ENCODE data around the gene ASB3.

Gene ASB3

DNA sequence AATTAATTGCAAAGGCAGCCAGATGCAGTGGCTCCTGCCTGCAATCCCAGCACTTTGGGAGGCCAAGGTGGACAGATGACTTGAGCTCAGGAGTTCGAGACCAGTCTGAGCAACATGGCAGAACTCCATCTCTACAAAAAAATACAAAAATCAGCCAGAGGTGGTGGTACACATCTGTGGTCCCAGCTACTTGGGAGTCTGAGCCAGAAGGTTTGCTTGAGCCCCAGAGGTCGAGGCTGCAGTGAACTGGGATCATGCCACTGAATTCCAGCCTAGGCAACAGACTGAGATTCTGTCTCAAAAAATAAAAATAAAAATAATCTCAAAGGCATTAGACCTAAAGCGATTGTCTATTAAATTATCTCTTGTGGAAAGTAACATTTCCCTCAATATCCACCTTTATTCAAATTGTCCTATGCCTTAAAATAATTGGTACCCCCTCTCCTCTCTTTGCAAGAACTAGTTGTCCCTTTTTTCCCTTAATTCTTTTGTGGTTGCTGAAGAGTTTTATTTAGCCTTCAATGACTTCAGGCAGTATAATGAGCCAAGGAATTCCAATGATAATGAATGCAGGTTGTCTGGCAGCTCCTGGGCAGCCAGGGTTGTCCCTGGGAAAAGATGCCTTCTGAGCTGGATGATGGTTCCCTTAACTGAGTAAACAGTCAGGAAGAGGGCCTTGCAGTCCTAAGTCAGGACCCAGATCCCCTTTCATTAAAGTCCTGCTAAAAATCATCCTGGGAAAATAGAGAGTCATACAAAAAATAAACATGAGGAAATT is 40.8 kb upstream of the ASB3 start:
- no peaks in the 10 kb centered on the region for H4K20me1 ChIP-seq (ENCODE audit: control insufficient read depth, insufficient read depth, low read depth, low read length)
- no peak overlapping the region for H3K4me2 ChIP-seq (ENCODE audit: low read length)
- no peaks in the 10 kb centered on the region for H3K36me3 ChIP-seq (ENCODE audit: control insufficient read depth, low read length)
- H3K9me3 ChIP-seq (ENCODE audit: control insufficient read depth, insufficient read depth, low read length) = no peaks in the 10 kb centered on the region
- no peaks in the 10 kb centered on the region for H3K4me1 ChIP-seq (ENCODE audit: control insufficient read depth, low read length)
- H3K27me3 ChIP-seq (ENCODE audit: control insufficient read depth, low read length) = no peaks in the 10 kb centered on the region
- H3K9me2 ChIP-seq (replicated peaks; ENCODE audit: control insufficient read depth, low read length) = no peaks in the 10 kb centered on the region
- no peaks in the 10 kb centered on the region for H3F3A ChIP-seq (ENCODE audit: control insufficient read depth, insufficient read depth)
- TF ChIP-seq, protein P1, sequence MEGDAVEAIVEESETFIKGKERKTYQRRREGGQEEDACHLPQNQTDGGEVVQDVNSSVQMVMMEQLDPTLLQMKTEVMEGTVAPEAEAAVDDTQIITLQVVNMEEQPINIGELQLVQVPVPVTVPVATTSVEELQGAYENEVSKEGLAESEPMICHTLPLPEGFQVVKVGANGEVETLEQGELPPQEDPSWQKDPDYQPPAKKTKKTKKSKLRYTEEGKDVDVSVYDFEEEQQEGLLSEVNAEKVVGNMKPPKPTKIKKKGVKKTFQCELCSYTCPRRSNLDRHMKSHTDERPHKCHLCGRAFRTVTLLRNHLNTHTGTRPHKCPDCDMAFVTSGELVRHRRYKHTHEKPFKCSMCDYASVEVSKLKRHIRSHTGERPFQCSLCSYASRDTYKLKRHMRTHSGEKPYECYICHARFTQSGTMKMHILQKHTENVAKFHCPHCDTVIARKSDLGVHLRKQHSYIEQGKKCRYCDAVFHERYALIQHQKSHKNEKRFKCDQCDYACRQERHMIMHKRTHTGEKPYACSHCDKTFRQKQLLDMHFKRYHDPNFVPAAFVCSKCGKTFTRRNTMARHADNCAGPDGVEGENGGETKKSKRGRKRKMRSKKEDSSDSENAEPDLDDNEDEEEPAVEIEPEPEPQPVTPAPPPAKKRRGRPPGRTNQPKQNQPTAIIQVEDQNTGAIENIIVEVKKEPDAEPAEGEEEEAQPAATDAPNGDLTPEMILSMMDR (IDR thresholded peaks at IDR 0.05; ENCODE audit: low read depth, low read length, poor library complexity, severe bottlenecking) = no peak
- TF ChIP-seq EZH2phosphoT487 (IDR thresholded peaks at IDR 0.05; ENCODE audit: borderline replicate concordance, low read length) = no peak
- H3K79me2 ChIP-seq (ENCODE audit: control insufficient read depth, low read length) = no peaks in the 10 kb centered on the region
- H3K4me3 ChIP-seq (ENCODE audit: low read length) = no peak overlapping the region
- H3K27ac ChIP-seq (ENCODE audit: low read depth, low read length) = no peak overlapping the region

DNA sequence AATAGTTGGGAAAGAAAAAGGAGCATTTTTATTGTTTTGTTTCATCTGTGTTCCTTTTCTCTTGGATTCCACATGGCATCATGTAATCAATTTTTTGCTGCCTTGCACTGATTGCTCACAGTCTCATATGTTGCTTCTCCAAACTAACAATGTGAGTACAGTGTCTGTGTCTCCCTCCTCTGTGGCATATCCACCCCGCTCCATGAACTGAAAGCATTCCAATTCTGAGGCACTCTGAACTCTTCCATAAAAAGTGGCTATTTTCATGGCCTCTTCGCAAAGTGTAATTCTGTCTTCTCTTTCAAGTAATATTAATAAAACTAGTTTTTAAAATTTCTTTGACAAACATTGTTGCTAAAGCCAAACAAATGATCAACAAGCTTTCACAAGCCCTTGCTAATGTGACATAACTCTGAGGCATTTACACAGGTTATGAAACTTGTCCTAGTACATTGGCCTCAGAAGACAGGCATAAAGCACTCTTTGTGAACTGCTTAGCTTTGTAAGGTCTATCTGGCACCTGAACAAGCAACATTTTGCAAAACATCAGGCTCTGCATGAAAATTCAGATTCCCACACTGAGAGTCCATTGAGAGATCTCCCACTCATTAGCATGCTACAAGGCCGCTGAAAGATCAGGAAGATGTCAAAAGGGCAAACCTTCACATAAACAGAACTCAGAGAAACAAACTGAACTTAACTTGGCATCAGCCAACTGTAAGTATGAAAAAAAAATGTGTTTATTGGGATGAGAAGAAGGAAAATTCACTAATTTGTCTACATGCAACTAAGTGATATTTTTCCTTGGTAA is 40.0 kb upstream of the ASB3 start:
- Histone ChIP-seq H3K9me2 (replicated peaks; ENCODE audit: control insufficient read depth, low read length) (no peaks in the 10 kb centered on the region), H3K36me3 (ENCODE audit: control insufficient read depth, low read length) (no peaks in the 10 kb centered on the region), H3K27ac (ENCODE audit: low read depth, low read length) (no peak overlapping the region), H3F3A (ENCODE audit: control insufficient read depth, insufficient read depth) (no peaks in the 10 kb centered on the region), H3K79me2 (ENCODE audit: control insufficient read depth, low read length) (no peaks in the 10 kb centered on the region), H3K4me3 (ENCODE audit: low read length) (no peak overlapping the region), H3K27me3 (ENCODE audit: control insufficient read depth, low read length) (no peaks in the 10 kb centered on the region), H4K20me1 (ENCODE audit: control insufficient read depth, insufficient read depth, low read depth, low read length) (no peaks in the 10 kb centered on the region), H3K4me2 (ENCODE audit: low read length) (no peak overlapping the region), H3K9me3 (ENCODE audit: control insufficient read depth, insufficient read depth, low read length) (no peaks in the 10 kb centered on the region), H3K4me1 (ENCODE audit: control insufficient read depth, low read length) (no peaks in the 10 kb centered on the region)
- TF ChIP-seq, protein P1 (IDR thresholded peaks at IDR 0.05; ENCODE audit: low read depth, low read length, poor library complexity, severe bottlenecking) = no peak
- no peak for TF ChIP-seq EZH2phosphoT487 (IDR thresholded peaks at IDR 0.05; ENCODE audit: borderline replicate concordance, low read length)

DNA sequence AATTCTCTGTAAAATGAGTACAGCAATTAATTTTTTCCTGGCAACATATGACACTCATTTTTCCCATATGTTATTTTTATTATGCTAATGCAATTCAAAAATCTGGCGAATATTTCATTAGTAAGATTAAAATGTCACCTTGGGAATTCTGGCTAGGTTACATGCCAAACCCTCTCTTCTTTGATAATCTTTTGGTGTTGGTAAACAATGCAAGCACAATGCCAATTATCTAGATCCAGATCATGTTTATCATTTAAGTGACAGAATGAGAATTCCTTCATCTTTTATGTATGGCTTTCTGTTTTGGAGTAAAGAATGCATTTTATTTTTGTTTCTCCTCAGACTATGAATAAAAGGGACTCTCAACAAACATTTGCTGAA is 39.3 kb upstream of the ASB3 start:
- H3K4me3 ChIP-seq (ENCODE audit: low read length) = no peak overlapping the region

More for the DNA sequence above, 39.3 kb upstream of the ASB3 start:
- Histone ChIP-seq H3K79me2 (ENCODE audit: control insufficient read depth, low read length) (no peaks in the 10 kb centered on the region), H3K9me3 (ENCODE audit: control insufficient read depth, insufficient read depth, low read length) (no peaks in the 10 kb centered on the region), H3K36me3 (ENCODE audit: control insufficient read depth, low read length) (no peaks in the 10 kb centered on the region), H3K27me3 (ENCODE audit: control insufficient read depth, low read length) (no peaks in the 10 kb centered on the region), H4K20me1 (ENCODE audit: control insufficient read depth, insufficient read depth, low read depth, low read length) (no peaks in the 10 kb centered on the region), H3K4me2 (ENCODE audit: low read length) (no peak overlapping the region), H3K27ac (ENCODE audit: low read depth, low read length) (no peak overlapping the region), H3K4me1 (ENCODE audit: control insufficient read depth, low read length) (no peaks in the 10 kb centered on the region), H3K9me2 (replicated peaks; ENCODE audit: control insufficient read depth, low read length) (no peaks in the 10 kb centered on the region), H3F3A (ENCODE audit: control insufficient read depth, insufficient read depth) (no peaks in the 10 kb centered on the region)
- no peak for TF ChIP-seq EZH2phosphoT487 (IDR thresholded peaks at IDR 0.05; ENCODE audit: borderline replicate concordance, low read length)
- TF ChIP-seq, protein P1 (IDR thresholded peaks at IDR 0.05; ENCODE audit: low read depth, low read length, poor library complexity, severe bottlenecking) = no peak
